ENCODE data around the gene VPS51. TPM values are rescaled to one million over a fixed set of nuclear protein-coding genes. Genes with fewer than 3 reads are reported as not detected.

The VPS51 gene
- total and polyA plus RNA-seq, 9 of the 15 experiments (the other 6 are each of a cell fraction or from before 2014, with no cell fraction given) = 1.8 to 143 (median 46.8) TPM

DNA sequence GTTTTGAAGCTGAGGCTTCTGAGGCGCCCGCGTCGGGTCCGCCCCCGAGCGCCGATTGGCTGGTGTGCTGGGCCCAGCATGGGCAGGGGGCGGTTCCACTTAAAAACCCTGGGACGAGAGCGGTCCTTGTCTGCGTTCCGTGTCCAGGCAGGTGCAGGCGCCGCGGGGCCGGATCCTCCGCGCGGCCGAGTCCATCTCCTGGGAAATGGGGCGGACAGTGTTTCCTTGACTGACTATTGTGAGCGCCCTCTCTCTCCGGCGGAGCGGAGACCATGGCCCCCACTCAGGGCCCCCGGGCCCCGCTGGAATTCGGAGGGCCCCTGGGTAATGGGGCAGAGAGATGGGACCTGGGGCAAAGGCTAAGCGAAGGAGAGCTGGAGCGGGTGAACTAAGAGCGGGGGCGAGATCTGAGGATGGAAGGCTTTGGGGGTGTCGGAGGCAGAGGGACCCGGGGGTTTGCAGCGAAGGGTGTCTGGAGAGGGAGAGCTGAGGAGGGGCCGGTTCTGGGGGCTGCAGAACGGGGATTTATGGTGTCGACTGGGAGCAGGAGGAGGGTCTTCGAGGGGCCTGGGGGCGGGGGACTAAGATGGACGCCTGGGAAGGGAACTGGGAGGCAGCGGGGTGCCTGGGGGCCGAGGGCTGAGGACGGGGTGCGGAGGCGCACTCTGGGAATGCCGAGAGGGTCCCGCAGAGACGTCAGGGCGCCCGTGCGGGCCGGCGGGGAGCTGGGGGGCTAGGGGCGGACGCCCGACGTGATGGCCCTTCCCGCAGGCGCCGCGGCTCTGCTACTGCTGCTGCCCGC lies 15.9 kb downstream of the VPS51 start, which contains the start of gene TM7SF2 (continued):
- TF ChIP-seq, protein P1, sequence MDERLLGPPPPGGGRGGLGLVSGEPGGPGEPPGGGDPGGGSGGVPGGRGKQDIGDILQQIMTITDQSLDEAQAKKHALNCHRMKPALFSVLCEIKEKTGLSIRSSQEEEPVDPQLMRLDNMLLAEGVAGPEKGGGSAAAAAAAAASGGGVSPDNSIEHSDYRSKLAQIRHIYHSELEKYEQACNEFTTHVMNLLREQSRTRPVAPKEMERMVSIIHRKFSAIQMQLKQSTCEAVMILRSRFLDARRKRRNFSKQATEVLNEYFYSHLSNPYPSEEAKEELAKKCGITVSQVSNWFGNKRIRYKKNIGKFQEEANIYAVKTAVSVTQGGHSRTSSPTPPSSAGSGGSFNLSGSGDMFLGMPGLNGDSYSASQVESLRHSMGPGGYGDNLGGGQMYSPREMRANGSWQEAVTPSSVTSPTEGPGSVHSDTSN (CRISPR knock-in tag; IDR thresholded peaks at IDR 0.05; ENCODE audit: low read depth) = no peak
- TF ChIP-seq, protein P1 (tag; conservative IDR thresholded peaks at IDR 0.05; ENCODE audit: low read depth) = no peak
- TF ChIP-seq EP400 (IDR thresholded peaks at IDR 0.05) (0 out of 2 replicates have a peak, but pooled peaks have one; percentile 6), JUND (IDR thresholded peaks at IDR 0.05; ENCODE audit: borderline replicate concordance, low read depth, low read length) (no peak), JUND (tag; IDR thresholded peaks at IDR 0.05; ENCODE audit: borderline replicate concordance, low read depth, low read length) (no peak; the same call in 2 of the 3 replicates), TAF9B (IDR thresholded peaks at IDR 0.05; ENCODE audit: partially characterized antibody) (no peak), EWSR1 (IDR thresholded peaks at IDR 0.05; ENCODE audit: borderline replicate concordance, low read depth, partially characterized antibody) (no peak), ZNF511 (CRISPR knock-in tag; IDR thresholded peaks at IDR 0.05) (no peak), NFRKB (IDR thresholded peaks at IDR 0.05; ENCODE audit: low read depth) (no peak), FOS (IDR thresholded peaks at IDR 0.05; ENCODE audit: extremely low read depth, insufficient read length) (peak; percentile 70), PHF20 (IDR thresholded peaks at IDR 0.05; ENCODE audit: partially characterized antibody) (no peak)
- TF ChIP-seq, protein P2, sequence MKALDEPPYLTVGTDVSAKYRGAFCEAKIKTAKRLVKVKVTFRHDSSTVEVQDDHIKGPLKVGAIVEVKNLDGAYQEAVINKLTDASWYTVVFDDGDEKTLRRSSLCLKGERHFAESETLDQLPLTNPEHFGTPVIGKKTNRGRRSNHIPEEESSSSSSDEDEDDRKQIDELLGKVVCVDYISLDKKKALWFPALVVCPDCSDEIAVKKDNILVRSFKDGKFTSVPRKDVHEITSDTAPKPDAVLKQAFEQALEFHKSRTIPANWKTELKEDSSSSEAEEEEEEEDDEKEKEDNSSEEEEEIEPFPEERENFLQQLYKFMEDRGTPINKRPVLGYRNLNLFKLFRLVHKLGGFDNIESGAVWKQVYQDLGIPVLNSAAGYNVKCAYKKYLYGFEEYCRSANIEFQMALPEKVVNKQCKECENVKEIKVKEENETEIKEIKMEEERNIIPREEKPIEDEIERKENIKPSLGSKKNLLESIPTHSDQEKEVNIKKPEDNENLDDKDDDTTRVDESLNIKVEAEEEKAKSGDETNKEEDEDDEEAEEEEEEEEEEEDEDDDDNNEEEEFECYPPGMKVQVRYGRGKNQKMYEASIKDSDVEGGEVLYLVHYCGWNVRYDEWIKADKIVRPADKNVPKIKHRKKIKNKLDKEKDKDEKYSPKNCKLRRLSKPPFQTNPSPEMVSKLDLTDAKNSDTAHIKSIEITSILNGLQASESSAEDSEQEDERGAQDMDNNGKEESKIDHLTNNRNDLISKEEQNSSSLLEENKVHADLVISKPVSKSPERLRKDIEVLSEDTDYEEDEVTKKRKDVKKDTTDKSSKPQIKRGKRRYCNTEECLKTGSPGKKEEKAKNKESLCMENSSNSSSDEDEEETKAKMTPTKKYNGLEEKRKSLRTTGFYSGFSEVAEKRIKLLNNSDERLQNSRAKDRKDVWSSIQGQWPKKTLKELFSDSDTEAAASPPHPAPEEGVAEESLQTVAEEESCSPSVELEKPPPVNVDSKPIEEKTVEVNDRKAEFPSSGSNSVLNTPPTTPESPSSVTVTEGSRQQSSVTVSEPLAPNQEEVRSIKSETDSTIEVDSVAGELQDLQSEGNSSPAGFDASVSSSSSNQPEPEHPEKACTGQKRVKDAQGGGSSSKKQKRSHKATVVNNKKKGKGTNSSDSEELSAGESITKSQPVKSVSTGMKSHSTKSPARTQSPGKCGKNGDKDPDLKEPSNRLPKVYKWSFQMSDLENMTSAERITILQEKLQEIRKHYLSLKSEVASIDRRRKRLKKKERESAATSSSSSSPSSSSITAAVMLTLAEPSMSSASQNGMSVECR (CRISPR knock-in tag; IDR thresholded peaks at IDR 0.05) = no peak
- TF ChIP-seq, protein P3, sequence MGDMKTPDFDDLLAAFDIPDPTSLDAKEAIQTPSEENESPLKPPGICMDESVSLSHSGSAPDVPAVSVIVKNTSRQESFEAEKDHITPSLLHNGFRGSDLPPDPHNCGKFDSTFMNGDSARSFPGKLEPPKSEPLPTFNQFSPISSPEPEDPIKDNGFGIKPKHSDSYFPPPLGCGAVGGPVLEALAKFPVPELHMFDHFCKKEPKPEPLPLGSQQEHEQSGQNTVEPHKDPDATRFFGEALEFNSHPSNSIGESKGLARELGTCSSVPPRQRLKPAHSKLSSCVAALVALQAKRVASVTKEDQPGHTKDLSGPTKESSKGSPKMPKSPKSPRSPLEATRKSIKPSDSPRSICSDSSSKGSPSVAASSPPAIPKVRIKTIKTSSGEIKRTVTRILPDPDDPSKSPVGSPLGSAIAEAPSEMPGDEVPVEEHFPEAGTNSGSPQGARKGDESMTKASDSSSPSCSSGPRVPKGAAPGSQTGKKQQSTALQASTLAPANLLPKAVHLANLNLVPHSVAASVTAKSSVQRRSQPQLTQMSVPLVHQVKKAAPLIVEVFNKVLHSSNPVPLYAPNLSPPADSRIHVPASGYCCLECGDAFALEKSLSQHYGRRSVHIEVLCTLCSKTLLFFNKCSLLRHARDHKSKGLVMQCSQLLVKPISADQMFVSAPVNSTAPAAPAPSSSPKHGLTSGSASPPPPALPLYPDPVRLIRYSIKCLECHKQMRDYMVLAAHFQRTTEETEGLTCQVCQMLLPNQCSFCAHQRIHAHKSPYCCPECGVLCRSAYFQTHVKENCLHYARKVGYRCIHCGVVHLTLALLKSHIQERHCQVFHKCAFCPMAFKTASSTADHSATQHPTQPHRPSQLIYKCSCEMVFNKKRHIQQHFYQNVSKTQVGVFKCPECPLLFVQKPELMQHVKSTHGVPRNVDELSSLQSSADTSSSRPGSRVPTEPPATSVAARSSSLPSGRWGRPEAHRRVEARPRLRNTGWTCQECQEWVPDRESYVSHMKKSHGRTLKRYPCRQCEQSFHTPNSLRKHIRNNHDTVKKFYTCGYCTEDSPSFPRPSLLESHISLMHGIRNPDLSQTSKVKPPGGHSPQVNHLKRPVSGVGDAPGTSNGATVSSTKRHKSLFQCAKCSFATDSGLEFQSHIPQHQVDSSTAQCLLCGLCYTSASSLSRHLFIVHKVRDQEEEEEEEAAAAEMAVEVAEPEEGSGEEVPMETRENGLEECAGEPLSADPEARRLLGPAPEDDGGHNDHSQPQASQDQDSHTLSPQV (IDR thresholded peaks at IDR 0.05) = no peak

Measured in K562 (cell line).